MM.1S (cell line): ENCODE data around the gene CEP63.

ENCODE experiments used
- DNase-seq: peaks from one replicate; pipeline ENCODE4 v3.0.0-alpha.2; 2015
- H2AFZ ChIP-seq: fragments of 300-600 bp; sonication (generic); 2 replicates; pipeline ENCODE4 v1.6.0; 2016; ENCODE audit warnings: antibody characterized with exemption, low read length
- H3F3A ChIP-seq: fragments of 300-600 bp; sonication (generic); 2 replicates; pipeline ENCODE4 v1.6.1; 2016; ENCODE audit warnings: mild to moderate bottlenecking, antibody characterized with exemption, low read length, moderate library complexity, mixed read lengths; ENCODE audit not compliant: insufficient read depth
- H3K27ac ChIP-seq: fragments of 300-600 bp; sonication (generic); 2 replicates; pipeline ENCODE4 v1.5.1; 2016; ENCODE audit warnings: mild to moderate bottlenecking, low read length
- H3K27me3 ChIP-seq: fragments of 300-600 bp; sonication (generic); replicated peaks from 2 replicates; pipeline ENCODE4 v1.6.0; 2016; ENCODE audit warnings: low read length; ENCODE audit not compliant: insufficient read depth
- H3K36me3 ChIP-seq: fragments of 300-600 bp; sonication (generic); replicated peaks from 2 replicates; pipeline ENCODE4 v1.6.1; 2016; ENCODE audit warnings: mild to moderate bottlenecking, low read length, mixed read lengths; ENCODE audit not compliant: insufficient read depth
- H3K4me1 ChIP-seq: fragments of 300-600 bp; sonication (generic); 2 replicates; pipeline ENCODE4 v1.6.1; 2016; ENCODE audit warnings: low read length, mixed read lengths
- H3K4me2 ChIP-seq: fragments of 300-600 bp; sonication (generic); 2 replicates; pipeline ENCODE4 v1.6.0; 2016; ENCODE audit warnings: low read depth, low read length
- H3K4me3 ChIP-seq: fragments of 300-600 bp; sonication (generic); 2 replicates; pipeline ENCODE4 v1.5.1; 2016; ENCODE audit warnings: low read length, mixed read lengths
- H3K79me2 ChIP-seq: fragments of 300-600 bp; sonication (generic); 2 replicates; pipeline ENCODE4 v1.6.1; 2016; ENCODE audit warnings: mixed run types, low read length, mixed read lengths
- H3K9ac ChIP-seq: fragments of 300-600 bp; sonication (generic); 2 replicates; pipeline ENCODE4 v1.6.1; 2016; ENCODE audit warnings: low read length, mixed read lengths
- H3K9me2 ChIP-seq: fragments of 300-600 bp; sonication (generic); replicated peaks from 2 replicates; pipeline ENCODE4 v1.6.1; 2016; ENCODE audit warnings: mild to moderate bottlenecking, low read length, mixed read lengths; ENCODE audit not compliant: insufficient read depth
- H3K9me3 ChIP-seq: fragments of 300-600 bp; sonication (generic); replicated peaks from 2 replicates; pipeline ENCODE4 v1.6.1; 2016; ENCODE audit warnings: mild to moderate bottlenecking, low read length, mixed read lengths; ENCODE audit not compliant: insufficient read depth
- H4K20me1 ChIP-seq: fragments of 300-600 bp; sonication (generic); 2 replicates; pipeline ENCODE4 v1.6.1; 2016; ENCODE audit warnings: mild to moderate bottlenecking, low read length, moderate library complexity, mixed read lengths; ENCODE audit not compliant: insufficient read depth
- EZH2 ChIP-seq: fragments of 300-600 bp; sonication (generic); optimal IDR thresholded peaks from 2 replicates; pipeline ENCODE3; 2017; ENCODE audit warnings: low read depth, mild to moderate bottlenecking, antibody characterized with exemption, low read length, mixed read lengths
- EZH2phosphoT487 ChIP-seq: fragments of 300-600 bp; sonication (generic); IDR thresholded peaks from 2 replicates; pipeline ENCODE4 v1.6.1; 2018; ENCODE audit warnings: antibody characterized with exemption, low read length
- TF ChIP-seq, protein P1 (sequence below): fragments of 300-600 bp; sonication (generic); IDR thresholded peaks from 2 replicates; pipeline ENCODE4 v1.5.1; 2016; ENCODE audit warnings: antibody characterized with exemption, low read length, mixed read lengths

CEP63 gene

GRCh38 chr3:134477938-134478337 is 7.9 kb upstream of the CEP63 start:
- peaks cover 15% of the 10 kb centered on the region; the same call in 1 of the 2 replicates for H3K36me3 ChIP-seq
- no peaks in the 10 kb centered on the region for H3K4me1 ChIP-seq
- no peak for DNase-seq
- no peaks in the 10 kb centered on the region for H4K20me1 ChIP-seq
- no peak overlapping the region for H3K4me2 ChIP-seq
- peaks cover 4% of the 10 kb centered on the region; the same call in 1 of the 2 replicates for H3K79me2 ChIP-seq
- H3K27me3 ChIP-seq: no peaks in the 10 kb centered on the region
- no peaks in the 10 kb centered on the region for H3K9me2 ChIP-seq
- no peak overlapping the region for H3K4me3 ChIP-seq
- TF ChIP-seq EZH2: no peak
- TF ChIP-seq, protein P1, sequence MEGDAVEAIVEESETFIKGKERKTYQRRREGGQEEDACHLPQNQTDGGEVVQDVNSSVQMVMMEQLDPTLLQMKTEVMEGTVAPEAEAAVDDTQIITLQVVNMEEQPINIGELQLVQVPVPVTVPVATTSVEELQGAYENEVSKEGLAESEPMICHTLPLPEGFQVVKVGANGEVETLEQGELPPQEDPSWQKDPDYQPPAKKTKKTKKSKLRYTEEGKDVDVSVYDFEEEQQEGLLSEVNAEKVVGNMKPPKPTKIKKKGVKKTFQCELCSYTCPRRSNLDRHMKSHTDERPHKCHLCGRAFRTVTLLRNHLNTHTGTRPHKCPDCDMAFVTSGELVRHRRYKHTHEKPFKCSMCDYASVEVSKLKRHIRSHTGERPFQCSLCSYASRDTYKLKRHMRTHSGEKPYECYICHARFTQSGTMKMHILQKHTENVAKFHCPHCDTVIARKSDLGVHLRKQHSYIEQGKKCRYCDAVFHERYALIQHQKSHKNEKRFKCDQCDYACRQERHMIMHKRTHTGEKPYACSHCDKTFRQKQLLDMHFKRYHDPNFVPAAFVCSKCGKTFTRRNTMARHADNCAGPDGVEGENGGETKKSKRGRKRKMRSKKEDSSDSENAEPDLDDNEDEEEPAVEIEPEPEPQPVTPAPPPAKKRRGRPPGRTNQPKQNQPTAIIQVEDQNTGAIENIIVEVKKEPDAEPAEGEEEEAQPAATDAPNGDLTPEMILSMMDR: no peak
- H3K27ac ChIP-seq: no peak overlapping the region
- no peak overlapping the region for H2AFZ ChIP-seq
- no peaks in the 10 kb centered on the region for H3K9me3 ChIP-seq
- H3F3A ChIP-seq: no peaks in the 10 kb centered on the region
- no peak overlapping the region for H3K9ac ChIP-seq

- no peaks in the 10 kb centered on the region for H4K20me1 ChIP-seq
- no peak overlapping the region for H3K27ac ChIP-seq
- H3F3A ChIP-seq: no peaks in the 10 kb centered on the region
- no peak overlapping the region for H3K4me3 ChIP-seq
- peaks cover 15% of the 10 kb centered on the region; the same call in 1 of the 2 replicates for H3K36me3 ChIP-seq
- no peak overlapping the region for H2AFZ ChIP-seq
- peaks cover 5% of the 10 kb centered on the region; the same call in 1 of the 2 replicates for H3K4me1 ChIP-seq
- H3K9me2 ChIP-seq: no peaks in the 10 kb centered on the region
- no peak overlapping the region for H3K9ac ChIP-seq
- DNase-seq: no peak
- H3K79me2 ChIP-seq: peaks cover 29% of the 10 kb centered on the region
- no peak for TF ChIP-seq EZH2
- no peak for TF ChIP-seq EZH2phosphoT487
- no peaks in the 10 kb centered on the region for H3K27me3 ChIP-seq
- H3K9me3 ChIP-seq: no peaks in the 10 kb centered on the region
- H3K4me2 ChIP-seq: no peak overlapping the region
Observed at GRCh38 chr3:134480546-134480945, 5.3 kb upstream of the CEP63 start.

DNA sequence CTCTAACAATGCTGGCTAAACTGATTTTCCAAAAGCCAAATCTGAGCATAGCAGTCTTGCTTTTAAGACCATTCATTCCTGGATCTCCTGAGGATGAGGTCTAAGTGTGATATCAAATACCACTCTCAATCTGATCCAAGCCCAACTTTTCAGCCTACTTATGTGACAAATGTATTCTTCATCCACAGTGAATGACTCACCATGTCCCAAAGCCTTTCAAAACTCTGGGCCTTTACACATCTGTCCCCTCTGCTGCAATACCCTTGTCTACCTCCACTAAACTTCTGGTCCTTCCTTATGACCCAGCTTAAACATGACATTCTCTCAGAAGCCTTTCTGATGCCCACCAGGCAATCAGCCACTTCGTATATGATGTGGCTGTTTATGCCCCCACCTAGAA is 4.7 kb upstream of the CEP63 start:
- Histone ChIP-seq H4K20me1 (no peaks in the 10 kb centered on the region), H3K4me1 (peaks cover 5% of the 10 kb centered on the region; the same call in 1 of the 2 replicates), H3F3A (peaks cover under 1% of the 10 kb centered on the region), H3K9ac (no peak overlapping the region), H3K9me3 (no peaks in the 10 kb centered on the region), H2AFZ (no peak overlapping the region), H3K79me2 (peaks cover 29% of the 10 kb centered on the region), H3K9me2 (no peaks in the 10 kb centered on the region), H3K27me3 (no peaks in the 10 kb centered on the region), H3K4me2 (no peak overlapping the region), H3K4me3 (no peak overlapping the region), H3K27ac (no peak overlapping the region), H3K36me3 (peaks cover 15% of the 10 kb centered on the region; the same call in 1 of the 2 replicates)
- no peak for TF ChIP-seq EZH2phosphoT487
- TF ChIP-seq EZH2: no peak
- TF ChIP-seq, protein P1: no peak
- no peak for DNase-seq

DNA sequence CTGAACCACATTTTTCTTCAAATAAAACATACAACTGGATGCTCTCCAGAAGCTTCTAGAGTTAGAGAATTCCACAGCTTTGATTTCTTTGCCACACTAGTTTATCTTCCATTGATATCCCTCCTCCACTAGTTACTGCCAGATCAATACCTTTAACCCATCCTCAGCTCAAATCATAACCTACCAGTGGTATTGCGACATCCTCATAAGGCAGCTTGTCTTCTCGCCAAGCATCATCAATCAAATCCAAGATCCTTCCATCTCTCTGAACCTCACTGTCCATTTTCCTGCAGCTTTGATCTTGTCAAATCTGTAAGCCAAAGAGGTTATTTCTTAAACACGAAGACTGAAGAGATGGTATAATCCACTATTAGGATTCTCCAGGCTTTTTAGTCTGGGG is 3.2 kb upstream of the CEP63 start:
- Histone ChIP-seq H3K36me3 (peaks cover 12% of the 10 kb centered on the region; the same call in 1 of the 2 replicates), H3K9me2 (no peaks in the 10 kb centered on the region), H3K9ac (no peak overlapping the region), H3K4me3 (no peak overlapping the region), H3K27me3 (no peaks in the 10 kb centered on the region), H3K9me3 (no peaks in the 10 kb centered on the region), H2AFZ (no peak overlapping the region), H4K20me1 (no peaks in the 10 kb centered on the region), H3K79me2 (peaks cover 43% of the 10 kb centered on the region), H3K4me2 (no peak overlapping the region), H3K4me1 (peaks cover 7% of the 10 kb centered on the region), H3K27ac (no peak overlapping the region), H3F3A (peaks cover 10% of the 10 kb centered on the region)
- no peak for TF ChIP-seq EZH2phosphoT487
- TF ChIP-seq EZH2: no peak
- TF ChIP-seq, protein P1: no peak
- DNase-seq: no peak
